Activated CD4-positive, alpha-beta T cell treated with anti-CD3 and anti-CD28 coated beads for 1 hour (primary cell): ENCODE results near the gene LPO.
A peak's percentile ranks its signal among the peaks of the same experiment; 100 is the strongest.

Source experiments
- DNase-seq: peaks from one replicate; pipeline ENCODE4 v3.0.0-alpha.2; 2020

Gene LPO

DNA sequence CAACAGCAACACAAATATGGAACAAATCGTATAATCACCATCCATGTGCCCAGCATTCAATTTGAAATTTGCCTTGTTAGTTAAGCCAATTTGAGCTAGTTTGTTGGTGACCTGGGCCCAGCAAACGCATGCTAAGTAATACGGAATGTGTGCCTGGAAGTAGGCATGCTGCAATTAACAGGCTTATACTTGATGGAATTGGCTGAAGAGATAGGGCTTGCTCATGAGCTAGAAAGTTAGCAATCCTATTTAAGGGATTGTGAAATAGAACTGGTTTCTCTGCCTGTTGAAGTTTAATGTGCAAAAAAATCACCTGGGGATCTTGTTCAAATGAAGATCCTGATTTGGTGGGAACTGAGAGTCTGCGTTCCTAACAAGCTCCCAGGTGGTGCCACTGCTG lies 8.5 kb upstream of the LPO start:
- no peak for DNase-seq

- DNase-seq = no peak
These were observed 6.7 kb upstream of the LPO start for GRCh38 chr17:58231641-58232040.

DNA sequence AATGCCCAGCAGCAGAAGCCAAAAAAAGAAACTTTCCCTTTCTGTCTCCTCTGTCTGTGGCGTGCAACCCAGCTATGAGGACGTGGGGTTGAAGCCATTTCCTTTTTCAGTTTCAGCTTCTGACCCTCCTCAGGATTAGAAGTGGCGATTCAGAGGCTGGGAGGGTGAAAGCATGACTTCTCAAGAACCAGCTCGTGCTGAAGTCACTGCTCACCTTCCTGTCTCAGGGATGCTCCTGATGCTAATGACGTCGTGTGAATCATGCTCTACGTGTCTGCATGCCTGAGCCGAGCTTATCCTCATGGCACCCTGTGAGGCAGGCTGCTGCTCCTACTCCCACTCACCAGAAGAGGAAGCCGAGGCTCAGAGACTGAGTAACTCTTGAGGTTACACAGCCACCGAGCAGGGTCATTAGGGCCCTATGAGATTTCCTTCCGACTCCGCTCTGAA lies 5.7 kb upstream of the LPO start:
- DNase-seq = no peak

DNA sequence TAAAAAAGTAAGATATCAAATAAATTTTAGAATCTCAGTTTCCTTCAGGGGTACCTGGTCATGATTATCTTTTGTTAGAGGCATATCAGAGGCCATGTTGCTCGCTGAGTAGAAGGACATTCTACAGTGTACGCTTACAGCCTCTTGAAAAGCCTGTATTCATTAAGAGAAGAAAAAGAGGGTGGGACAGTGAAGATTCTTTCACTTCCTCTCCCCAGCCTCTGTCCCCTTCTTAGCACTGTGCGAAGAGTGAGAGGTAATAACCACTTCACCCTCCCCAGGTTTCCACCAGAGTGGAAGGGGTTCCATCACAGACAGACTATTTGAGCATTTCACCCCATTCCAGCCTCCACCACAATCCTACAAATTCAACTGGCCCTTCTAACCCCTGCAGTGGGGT lies 4.8 kb upstream of the LPO start:
- DNase-seq = no peak

GRCh38 chr17:58234512-58234911 lies 3.9 kb upstream of the LPO start:
- no peak for DNase-seq

DNA sequence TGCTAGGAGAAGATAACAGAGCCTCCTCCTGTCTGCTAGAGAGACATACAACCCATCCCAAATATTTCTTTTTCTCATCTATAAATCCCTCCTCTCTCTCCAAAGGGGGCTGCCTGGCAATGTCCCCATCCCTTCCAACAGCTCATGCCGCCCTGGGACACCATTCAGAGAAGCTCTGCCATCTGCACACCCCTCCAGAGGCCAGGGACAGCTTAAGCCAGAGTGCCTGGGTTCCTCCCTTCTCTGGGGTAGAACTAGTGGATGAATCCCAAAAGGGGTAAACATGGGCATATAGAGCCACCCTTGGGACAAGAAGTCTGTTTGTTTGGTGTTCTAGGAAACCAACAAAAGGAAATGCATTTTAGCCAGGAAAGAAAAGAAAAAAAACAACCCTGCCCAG lies 2.6 kb upstream of the LPO start:
- no peak for DNase-seq

GRCh38 chr17:58236394-58236793 lies 2.0 kb upstream of the LPO start:
- no peak for DNase-seq

GRCh38 chr17:58239987-58240386 lies 1.6 kb downstream of the LPO start:
- DNase-seq = no peak

GRCh38 chr17:58242171-58242784 lies 3.9 kb downstream of the LPO start:
- DNase-seq = no peak

DNA sequence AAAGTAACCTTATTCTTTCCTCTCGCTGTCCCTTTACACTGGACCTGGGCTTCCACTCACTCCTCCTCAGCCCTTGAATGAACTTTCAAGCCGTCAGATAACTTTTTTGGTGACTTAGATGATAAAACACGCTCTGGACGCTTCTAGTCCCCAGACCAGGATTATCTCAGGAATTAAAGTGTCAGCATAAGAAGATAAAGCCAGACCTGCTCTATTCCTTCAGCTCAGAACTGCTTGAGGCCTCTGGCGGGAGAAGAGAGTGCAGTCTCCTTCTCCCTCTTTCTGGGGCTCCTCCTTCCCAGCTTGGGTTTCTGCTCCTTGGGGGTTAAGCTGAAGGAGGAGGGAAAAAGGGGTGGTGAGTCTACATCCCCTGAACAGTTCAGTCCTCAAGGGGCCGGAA lies 6.6 kb downstream of the LPO start:
- no peak for DNase-seq

GRCh38 chr17:58245428-58246103 lies 7.2 kb downstream of the LPO start:
- DNase-seq = no peak

DNA sequence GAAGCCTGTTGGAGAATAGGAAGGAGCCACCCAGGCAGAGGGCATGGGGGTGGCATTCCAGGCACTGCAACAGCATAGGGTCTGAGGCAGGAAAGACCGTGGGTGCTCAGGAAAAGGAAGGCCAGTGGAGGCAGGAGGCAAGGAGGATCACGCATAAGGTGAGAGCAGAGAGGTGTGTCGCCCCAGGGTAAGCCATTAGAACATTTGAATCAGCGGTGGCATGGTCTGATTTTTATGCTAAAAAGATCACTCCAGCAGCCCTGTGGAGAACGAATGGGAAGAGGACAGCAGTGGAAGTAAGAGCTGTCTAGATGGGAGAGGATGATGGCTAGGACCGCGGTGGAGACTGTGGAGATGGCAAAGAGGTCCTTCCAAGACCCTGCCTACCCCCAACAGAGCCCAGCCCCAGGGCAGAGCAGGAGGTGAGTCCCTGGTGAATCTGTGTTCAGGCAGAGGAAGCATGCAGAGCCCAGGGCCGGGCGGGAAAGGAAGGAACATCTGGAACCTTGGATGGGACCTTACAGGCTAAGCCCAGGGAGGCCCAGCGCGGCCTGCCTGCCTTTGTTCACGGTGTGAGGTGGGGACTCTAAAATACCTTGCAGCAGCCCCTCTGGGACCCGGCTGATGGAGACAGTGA lies 7.8 kb downstream of the LPO start:
- no peak for DNase-seq

GRCh38 chr17:58246781-58247180 lies 8.4 kb downstream of the LPO start:
- no peak for DNase-seq

DNA sequence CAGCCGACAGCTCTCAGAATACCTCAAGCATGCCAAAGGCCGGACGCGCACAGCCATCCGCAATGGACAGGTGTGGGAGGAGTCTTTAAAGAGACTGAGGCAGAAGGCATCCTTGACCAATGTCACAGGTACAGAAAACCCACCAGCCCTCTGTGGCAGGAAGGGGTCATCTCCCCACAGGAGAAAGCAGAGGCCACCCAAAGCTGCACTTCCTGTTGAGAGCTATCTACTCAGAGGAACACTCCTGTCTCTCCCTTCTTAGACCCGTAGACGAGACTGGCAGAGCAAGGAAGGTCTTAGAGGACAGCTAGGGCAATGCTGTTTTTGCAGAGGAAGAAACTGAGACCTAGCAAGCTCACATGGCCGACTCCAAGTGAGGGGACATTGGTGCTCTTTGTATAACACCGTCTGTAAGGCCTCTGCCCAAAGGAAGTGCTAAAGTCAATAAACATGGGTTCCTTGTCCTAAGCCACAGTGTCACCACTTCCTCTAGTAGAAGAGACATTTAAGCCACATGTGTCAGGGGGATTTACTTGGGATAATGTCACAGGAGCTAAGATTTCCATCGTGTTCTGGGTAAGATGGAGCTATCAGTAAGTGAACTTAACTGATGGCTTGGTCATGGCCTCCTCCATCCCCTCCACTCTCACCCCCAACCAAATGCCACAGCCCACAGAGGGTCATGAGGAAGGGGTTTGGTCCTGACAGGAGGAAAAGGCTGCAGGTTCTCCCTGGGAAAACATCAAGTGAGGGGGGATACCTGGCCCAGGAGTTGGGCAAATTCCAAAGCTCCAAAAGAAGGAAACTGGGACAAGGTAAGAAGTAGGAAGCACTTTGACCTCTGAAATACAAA lies 9.4 kb downstream of the LPO start:
- DNase-seq = no peak

GRCh38 chr17:58248955-58249269 lies 10.5 kb downstream of the LPO start:
- no peak for DNase-seq

GRCh38 chr17:58249270-58250133 lies 11.1 kb downstream of the LPO start:
- peak; percentile 63 for DNase-seq

DNA sequence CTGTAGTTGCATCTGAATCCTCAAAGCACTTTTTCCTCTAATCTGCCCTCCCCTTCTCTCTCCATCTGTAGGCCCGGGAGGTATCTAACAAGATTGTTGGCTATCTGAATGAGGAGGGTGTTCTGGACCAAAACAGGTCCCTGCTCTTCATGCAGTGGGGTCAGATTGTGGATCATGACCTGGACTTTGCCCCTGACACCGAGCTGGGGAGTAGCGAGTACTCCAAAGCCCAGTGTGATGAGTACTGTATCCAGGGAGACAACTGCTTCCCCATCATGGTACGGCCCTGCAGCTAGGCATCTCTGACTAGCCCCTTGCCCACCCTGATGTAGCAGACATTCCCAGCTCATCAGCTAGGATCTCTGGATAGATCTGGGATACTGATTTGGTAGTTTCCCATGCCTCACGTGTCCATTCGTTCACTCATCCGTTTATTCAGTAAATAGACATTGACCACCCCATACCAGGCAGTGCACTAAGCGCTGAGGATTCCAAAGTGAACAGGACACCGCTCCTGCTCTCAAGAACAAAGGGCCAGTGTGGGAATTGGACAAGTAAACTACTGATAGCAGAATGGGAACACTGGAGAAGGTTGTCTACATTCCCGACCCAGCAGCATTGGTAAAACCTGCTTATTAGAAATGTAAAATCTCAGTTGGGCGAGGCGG lies 12.1 kb downstream of the LPO start:
- no peak for DNase-seq

DNA sequence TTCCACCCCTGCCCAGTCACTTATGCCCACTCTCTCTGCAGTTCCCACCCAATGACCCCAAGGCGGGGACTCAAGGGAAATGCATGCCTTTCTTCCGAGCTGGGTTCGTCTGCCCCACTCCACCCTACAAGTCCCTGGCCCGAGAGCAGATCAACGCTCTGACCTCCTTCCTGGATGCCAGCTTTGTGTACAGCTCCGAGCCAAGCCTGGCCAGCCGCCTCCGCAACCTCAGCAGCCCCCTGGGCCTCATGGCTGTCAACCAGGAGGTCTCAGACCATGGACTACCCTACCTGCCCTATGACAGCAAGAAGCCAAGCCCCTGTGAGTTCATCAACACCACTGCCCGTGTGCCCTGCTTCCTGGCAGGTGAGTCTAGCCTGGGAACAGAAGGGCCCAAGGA lies 13.8 kb downstream of the LPO start:
- no peak for DNase-seq

GRCh38 chr17:58253082-58253481 lies 14.7 kb downstream of the LPO start:
- DNase-seq = no peak

DNA sequence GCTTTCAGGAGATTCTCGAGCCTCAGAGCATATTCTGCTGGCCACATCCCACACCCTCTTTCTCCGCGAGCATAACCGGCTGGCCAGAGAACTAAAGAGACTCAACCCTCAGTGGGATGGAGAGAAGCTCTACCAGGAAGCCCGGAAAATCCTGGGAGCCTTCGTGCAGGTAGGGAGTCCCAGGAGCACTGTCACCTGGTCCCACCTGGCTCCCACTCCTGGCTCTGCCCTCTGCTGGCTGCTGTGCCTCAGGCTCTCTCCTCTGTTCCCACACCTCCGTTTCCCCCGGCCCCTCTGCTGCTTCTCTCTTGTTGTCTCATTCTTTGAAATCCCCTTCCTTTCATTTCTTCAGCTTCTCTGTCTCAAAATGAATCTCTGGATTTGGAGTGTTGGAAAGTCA lies 16.4 kb downstream of the LPO start:
- DNase-seq = no peak

- no peak for DNase-seq
These were observed 23.8 kb downstream of the LPO start for GRCh38 chr17:58262149-58262548.

DNA sequence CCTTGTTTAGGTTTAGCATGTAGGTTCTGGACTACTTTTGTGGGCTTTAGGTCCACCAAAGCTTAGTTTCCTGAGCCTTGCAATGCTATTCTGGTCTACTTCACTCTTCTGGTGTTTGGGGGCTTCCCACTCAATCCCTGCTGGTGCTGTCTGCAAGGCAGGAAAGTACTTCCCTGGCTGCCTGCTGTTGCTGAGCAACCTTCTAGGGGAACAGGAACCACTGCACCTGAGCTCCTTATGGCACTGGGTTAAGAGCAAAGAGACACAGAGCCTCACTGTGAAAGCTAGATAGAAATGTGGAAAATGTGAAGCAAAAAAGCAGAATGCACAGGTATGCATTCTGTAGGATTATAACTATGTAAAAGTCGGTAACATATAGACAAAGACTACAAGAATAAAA lies 25.4 kb downstream of the LPO start:
- DNase-seq = no peak
